Measurements from ENCODE around the gene AFAP1.
A peak's percentile ranks its signal among the peaks of the same experiment; 100 is the strongest.

AFAP1 gene

GRCh38 chr4:7887436-7887835 is 52.2 kb downstream of the AFAP1 start:
- no peak for DNase-seq

DNA sequence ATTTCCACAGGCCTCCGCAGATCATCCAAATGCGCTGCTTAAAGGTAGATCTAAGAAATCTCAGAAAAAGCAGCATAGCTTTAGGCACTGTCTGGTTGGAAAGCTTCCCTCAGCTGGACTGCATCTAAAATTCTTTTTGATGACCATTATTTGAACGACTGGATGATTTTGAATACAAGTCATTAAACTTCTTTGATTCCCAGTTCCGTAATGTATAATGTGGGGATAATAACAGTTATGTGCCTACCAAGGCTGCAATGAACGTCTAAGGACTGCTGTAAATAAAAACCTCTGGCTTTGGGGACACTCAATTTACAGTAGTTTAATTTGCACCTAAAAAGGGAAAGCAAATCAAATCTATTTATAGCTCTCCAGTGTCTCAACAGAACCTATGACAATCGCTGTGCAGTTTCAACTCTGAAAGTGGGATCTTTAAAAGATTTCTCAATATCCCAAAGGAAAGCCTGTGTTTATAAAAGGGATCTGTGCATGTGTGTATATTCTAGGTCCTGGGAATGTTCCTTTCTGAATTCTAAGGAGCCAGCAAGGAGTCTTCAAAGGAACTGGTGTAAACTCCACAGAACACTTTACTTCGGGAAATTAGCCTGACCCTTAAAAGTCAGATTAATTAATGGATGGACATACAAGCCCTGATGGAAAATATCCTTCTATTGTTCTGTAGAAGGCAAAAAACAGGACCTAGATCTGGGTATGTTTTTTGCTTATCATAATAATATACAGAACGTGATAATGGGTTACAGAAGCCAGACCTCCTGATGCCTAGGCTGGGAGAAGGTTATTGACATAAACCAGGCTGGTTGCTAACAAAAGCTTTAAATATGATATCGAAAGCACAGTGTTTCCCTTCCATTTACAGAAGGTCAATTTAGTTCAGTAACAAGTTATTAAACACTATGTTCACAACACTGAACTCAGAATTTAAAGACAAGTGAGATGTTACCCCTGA is 53.4 kb downstream of the AFAP1 start:
- no peak for DNase-seq

DNA sequence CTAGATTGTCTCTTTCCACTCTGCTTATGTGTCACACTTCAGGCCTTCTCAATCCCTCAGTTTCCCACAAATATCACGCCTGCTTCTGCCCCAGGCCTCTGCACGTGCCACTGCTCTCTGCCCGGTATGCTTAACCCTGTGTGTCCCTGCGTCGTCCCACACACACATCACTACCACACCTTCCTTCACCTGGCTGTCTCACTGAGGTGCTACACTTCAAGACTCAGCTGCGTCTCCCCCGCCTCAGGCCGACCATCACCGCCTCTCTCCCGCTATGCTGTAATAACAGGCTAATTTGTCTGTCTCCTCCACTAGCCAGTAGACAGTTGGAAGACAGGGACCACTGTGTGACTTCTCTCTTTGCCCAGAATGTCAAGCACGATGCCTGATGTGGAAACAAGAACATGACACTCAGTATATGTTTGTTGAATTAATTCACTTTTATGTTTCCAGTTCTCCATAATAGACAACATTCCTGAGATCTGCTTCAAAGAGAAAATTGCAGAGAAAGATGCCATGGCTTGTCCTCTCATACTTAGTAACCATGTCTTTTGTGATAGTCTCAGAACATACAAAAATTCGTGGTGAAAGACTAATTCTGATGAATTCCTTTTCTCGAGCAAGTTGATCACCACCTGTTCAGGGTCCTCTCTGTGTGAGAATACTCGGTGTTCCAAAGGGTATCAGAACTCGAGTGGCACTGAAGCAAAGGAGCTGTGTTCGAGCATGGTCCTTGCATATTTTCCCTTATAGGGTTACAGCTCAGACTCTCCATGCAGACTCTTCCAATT is 54.2 kb downstream of the AFAP1 start:
- no peak for DNase-seq

GRCh38 chr4:7880683-7881082 is 59.0 kb downstream of the AFAP1 start:
- DNase-seq, result no peak

DNA sequence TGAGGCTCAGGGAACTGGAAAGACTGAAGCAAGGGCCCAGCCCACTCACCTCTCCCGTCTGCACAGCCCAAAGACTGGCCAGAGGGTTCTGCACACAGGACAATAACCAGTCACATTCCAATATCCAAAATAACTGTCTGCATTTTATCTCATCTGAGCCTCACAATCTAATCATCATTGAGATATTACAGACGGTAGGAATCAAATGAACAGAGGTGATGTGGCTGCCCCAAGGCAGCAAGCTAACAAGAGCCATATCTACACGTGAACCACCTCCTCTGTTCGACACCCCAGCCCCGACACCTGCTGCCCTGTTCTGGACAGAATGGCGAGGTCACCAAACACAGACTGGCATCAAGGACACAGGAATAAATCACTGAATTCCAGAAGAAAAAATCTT is 60.5 kb downstream of the AFAP1 start:
- no peak for DNase-seq

- no peak for DNase-seq
These were observed 61.3 kb downstream of the AFAP1 start for GRCh38 chr4:7878323-7878722.

- no peak for DNase-seq
These were observed 62.5 kb downstream of the AFAP1 start for GRCh38 chr4:7877176-7877575.

- no peak for DNase-seq
These were observed 63.3 kb downstream of the AFAP1 start for GRCh38 chr4:7876201-7876875.

DNA sequence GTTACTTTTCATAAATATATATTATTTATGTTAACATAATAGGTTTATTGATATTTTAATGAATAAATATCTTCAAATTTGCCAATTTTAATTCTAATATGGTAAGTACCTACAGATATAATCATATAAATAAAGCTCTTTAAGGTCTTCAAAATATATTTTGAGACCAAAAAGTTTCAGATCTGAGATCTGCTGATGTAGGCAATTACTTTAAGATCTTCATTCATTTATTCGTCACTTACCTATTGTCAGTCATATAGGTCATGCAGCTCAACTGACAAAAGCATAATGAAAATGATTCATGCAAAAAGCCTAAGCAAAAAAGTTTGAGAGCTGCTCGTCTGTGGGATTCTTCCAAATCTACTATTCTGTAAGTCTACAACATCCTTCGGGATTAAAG is 64.8 kb downstream of the AFAP1 start:
- DNase-seq, result no peak

GRCh38 chr4:7873881-7874280 is 65.8 kb downstream of the AFAP1 start:
- DNase-seq, result no peak

DNA sequence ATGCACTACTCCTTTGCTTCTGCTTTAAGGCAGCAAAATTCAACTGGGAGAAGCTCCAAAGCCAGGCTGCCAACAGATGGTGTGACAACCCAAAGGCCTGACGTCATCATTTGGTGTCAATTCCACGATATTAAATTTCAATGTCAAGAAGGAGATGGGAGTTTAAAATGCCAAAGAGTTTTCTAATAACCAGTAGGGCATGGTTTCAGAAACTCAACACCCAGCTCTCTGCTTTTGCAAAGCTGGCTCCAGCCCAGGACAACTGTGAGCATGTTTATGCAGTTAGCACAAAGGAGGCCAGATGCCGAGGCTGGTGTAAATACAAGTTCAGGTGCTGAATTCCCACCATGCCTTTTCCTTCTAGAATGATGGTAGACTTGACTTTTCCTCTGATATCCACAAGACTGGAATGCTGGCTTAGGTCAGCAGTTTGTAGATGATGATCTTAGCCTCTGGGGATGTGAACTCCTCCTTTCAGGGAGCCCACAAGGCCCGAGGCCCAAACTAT is 67.3 kb downstream of the AFAP1 start:
- DNase-seq, result peak; percentile 53

DNA sequence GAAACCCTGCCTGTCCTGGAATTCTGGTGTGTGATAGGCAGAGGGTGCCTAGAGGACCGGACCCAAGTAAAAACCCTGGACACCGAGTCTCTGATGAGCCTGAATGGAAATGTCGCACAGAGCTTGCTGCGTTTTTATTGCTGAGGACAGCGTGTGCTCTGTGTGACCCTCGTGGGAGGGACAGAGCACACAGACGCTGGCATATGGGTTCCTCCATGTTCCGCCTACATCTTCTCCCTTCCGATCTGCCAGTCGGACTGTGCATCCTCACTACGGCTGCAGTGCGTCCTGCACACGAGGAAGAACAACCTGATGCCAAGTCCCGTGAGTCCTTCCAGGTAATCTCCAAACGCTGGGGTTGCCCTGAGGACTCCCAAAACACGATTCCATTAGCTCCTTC is 68.3 kb downstream of the AFAP1 start:
- DNase-seq, result no peak

DNA sequence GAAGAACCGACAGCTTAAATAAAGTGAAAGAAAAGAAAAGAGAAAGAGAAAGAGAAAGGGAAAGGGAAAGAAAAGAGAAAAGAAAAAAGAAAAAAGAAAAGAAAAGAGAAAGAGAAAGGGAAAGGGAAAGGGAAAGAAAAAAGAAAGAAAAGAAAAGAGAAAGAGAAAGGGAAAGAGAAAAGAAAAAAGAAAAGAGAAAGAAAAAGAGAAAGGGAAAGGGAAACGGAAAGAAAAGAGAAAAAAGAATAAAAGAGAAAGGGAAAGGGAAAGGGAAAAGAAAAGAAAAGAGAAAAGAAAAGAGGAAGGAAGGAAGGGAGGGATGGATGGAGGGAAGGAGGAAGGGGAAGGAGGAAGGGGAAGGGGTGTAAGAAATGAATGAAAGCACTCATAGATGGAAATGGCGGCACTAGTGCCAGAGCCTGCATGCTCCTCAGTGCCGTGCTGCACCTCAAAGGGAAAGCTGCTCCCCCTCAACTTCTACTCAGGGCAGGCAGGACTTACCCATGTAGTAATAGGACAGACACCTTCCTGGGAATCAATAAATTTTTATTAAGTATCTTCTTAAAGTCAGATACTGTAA is 70.7 kb downstream of the AFAP1 start:
- DNase-seq, result no peak

DNA sequence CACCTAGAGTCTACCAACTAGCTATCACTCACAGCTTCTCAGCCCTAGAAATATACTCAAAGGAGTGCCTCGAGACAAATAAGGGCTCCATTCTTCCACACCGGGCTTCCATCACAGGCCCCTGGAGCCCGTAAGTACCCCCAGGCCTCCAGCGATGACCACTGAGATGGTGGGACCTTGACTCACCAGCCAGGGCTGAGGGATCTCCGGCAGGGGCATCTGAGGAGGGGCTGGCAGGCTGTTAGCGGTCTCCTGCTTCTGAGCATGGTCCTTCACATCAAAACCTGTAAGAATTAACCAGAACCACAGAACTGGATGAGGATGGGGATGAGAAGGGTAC is 71.3 kb downstream of the AFAP1 start:
- no peak for DNase-seq

DNA sequence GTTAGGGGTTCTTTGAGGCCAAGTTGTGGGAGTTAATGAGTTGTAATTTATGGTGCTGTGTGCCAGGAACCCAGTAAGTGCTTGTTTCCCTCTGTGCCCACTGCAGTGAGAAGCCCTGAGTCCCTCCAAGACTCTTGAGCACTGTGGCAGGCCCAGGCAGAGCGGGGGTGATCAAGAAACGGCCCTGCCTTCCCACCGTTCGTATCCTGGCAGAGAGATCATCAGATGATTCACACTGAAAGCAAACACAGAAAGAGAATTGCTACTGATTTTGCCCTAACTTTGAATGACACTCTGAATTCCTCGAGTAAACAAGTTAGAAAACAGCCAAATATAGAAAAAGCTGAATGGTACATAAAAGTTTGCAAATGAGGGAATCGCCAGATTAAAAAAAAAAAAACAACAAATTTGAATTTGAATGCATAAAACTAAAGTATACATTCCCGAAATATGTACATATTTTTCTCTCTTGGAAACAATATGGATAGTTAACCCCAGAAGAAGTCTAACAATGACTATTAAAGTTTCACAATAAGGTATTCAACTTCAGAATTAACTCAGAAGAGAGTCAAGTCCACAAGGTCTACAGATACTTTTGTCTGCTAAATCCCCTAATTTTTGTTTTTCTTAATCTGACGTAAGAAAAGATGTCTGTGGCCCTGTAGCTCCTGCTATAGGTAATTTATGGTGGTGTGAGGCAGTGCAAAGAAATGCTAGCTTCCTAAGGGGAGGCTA is 71.8 kb downstream of the AFAP1 start:
- no peak for DNase-seq

GRCh38 chr4:7867191-7867590 is 72.5 kb downstream of the AFAP1 start:
- no peak for DNase-seq

- DNase-seq, result no peak
These were observed 74.1 kb downstream of the AFAP1 start for GRCh38 chr4:7865533-7865932.

- no peak for DNase-seq
These were observed 75.0 kb downstream of the AFAP1 start for GRCh38 chr4:7864685-7865084.

DNA sequence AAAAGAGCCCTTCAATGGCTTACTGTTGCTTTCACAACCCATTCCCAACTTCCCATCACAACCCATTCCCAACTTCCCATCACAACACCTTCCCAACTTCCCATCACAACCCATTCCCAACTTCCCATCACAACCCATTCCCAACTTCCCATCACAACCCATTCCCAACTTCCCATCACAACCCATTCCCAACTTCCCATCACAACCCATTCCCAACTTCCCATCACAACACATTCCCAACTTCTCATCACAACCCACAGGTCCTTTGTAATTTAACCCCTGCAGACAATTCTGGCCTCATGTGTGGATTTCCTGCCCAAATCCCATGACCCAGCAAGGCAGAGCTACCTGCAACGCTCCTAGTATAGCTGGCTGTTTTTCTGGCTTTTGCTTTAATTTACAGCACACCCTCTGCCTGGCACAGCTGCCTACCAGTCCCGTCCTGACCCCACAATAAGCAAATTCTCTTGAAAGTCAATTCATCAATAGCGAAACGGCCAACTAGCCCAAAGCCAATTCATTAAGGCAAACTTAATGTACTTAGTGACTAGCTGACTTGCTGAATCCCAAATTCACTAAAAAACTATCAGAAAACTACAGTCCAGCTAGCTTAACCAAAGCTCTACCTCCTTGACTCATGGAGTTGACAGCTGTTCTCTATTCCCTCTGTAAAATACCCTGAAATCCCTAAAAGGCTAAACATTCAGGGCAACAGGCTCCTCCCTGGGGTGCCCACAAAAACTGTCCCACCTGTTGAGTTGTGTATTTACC is 75.6 kb downstream of the AFAP1 start:
- no peak for DNase-seq

- DNase-seq, result no peak
These were observed 77.0 kb downstream of the AFAP1 start for GRCh38 chr4:7862561-7863192.

GRCh38 chr4:7861440-7861881 is 78.2 kb downstream of the AFAP1 start:
- DNase-seq, result no peak

Data from NCI-H510A (cell line).